DOHH2 (cell line): Measurements from ENCODE around the gene VWDE.
"Not testable (repeated sequence)": the region's sequence is repeated elsewhere in the genome, so short reads cannot be mapped to it uniquely, and the experiment has no call there.

Experiments
- CTCF ChIP-seq: fragments of 200-600 bp; sonication (generic); IDR thresholded peaks from one replicate; pipeline ENCODE4 v1.5.1; 2014; ENCODE audit warnings: antibody characterized with exemption, mild to moderate bottlenecking, low read depth, low read length; ENCODE audit not compliant: poor library complexity, severe bottlenecking
- EZH2phosphoT487 ChIP-seq: fragments of 200-600 bp; sonication (generic); IDR thresholded peaks from 2 replicates; pipeline ENCODE4 v1.6.1; 2017; ENCODE audit warnings: borderline replicate concordance, mild to moderate bottlenecking, antibody characterized with exemption, low read length, moderate library complexity, mixed read lengths

- TF ChIP-seq CTCF, EZH2phosphoT487: not testable (repeated sequence)
Observed at GRCh38 chr7:12396670-12397069, 7.0 kb downstream of the VWDE start.
